Stomach (tissue), 9 donors: ENCODE data around the gene WDR44. TPM values are rescaled to one million over a fixed set of nuclear protein-coding genes. Genes with fewer than 3 reads are reported as not detected.
A peak's percentile ranks its signal among the peaks of the same experiment; 100 is the strongest.

Experiments
- DNase-seq, 2 donors: peaks; one replicate each; pipeline versions ENCODE4 v3.0.0 to v3.0.0-alpha.2; 2013 to 2019
- H3K27ac ChIP-seq, 5 donors: fragments of 200-600 bp in 4 of 5; sonication (generic) in 4 of 5; one replicate each; pipeline ENCODE4 v1.5.1; 2013 to 2019; ENCODE audit warnings: mild to moderate bottlenecking in 1 of 5, moderate library complexity in 1 of 5
- H3K27me3 ChIP-seq, 3 donors: fragments of 200-600 bp; sonication (generic); one replicate each; pipeline ENCODE4 v1.5.1; 2017 to 2019; ENCODE audit warnings: mixed run types in 1 of 3
- H3K36me3 ChIP-seq, 4 donors: fragments of 200-600 bp; sonication (generic); 1 replicate in 3 of 4; 2 replicates in 1 of 4; pipeline ENCODE4 v1.5.1; 2016 to 2019
- H3K4me1 ChIP-seq, 4 donors: fragments of 200-600 bp; sonication (generic); one replicate each; pipeline ENCODE4 v1.5.1; 2016 to 2019
- H3K4me3 ChIP-seq, 4 donors: fragments of 200-600 bp; sonication (generic) in 3 of 4; one replicate each; pipeline ENCODE4 v1.5.1; 2016 to 2019; ENCODE audit warnings: mild to moderate bottlenecking in 1 of 4
- H3K9me3 ChIP-seq, 4 donors: fragments of 200-600 bp; sonication (generic); one replicate each; pipeline ENCODE4 v1.5.1; 2016 to 2019
- EP300 ChIP-seq: sonication (generic); formaldehyde crosslinking; IDR thresholded peaks from one replicate; pipeline ENCODE4 v1.6.1; 2017; ENCODE audit warnings: antibody characterized with exemption
- POLR2A ChIP-seq, 4 donors: fragments of 450-650 bp; IDR thresholded peaks; one replicate each; pipeline ENCODE4 v1.6.1; 2016; ENCODE audit warnings: antibody characterized with exemption in 4 of 4, control low read depth in 2 of 4, mild to moderate bottlenecking in 1 of 4, moderate library complexity in 1 of 4
- POLR2AphosphoS5 ChIP-seq, 3 donors: sonication (generic); formaldehyde crosslinking; IDR thresholded peaks; one replicate each; pipeline ENCODE4 v1.6.1; 2016; ENCODE audit warnings: antibody characterized with exemption in 3 of 3
- WGBS, 5 donors: extraction: QIAGEN DNeasy Blood & Tissue Kit in 3 of 5; methylation state at CpG; one replicate each; pipeline versions ENCODE4 v1.1.5 to v1.1.7; 2013 to 2018; 5-methylcytosine and 5-hydroxymethylcytosine counted together
- intact Hi-C: fragments of 100-400 bp; cut with DNase I; formaldehyde crosslinking; loops from one replicate; pipeline ENCODE4 v1.15.1; 2023; ENCODE audit warnings: low total_unique reads
- polyA plus RNA-seq, 3 donors: library from polyadenylated mRNA; stranded (reverse); fragments of 200-250 nt; gene quantifications; one replicate each; pipeline ENCODE4 v1.2.3, GENCODE V29; 2013
- total RNA-seq, 5 donors: library from RNA; depleted of rRNA; stranded (reverse); fragments of >200 nt; gene quantifications; one replicate each; pipeline versions ENCODE4 v1.1.0 to v1.2.3, GENCODE V29; 2014 to 2016
- TF ChIP-seq, protein P1 (sequence below), 7 experiments: fragments of 450-650 bp in 4 of 7; fragments of 200-600 bp in 3 of 7; sonication (generic) in 3 of 7; IDR thresholded peaks; one replicate each; pipeline ENCODE4 v1.5.1; 2016 to 2019; ENCODE audit warnings: antibody characterized with exemption in 7 of 7, control low read depth in 2 of 7, mild to moderate bottlenecking in 1 of 7
- donor health status: healthy with polysubstance abuse.
- donor health status: Bipolar disorder and iron deficiency.
- donor health status: healthy.

WDR44 gene
- total and polyA plus RNA-seq, 8 donors, result 4.1 to 40.1 (median 8.7) TPM

DNA sequence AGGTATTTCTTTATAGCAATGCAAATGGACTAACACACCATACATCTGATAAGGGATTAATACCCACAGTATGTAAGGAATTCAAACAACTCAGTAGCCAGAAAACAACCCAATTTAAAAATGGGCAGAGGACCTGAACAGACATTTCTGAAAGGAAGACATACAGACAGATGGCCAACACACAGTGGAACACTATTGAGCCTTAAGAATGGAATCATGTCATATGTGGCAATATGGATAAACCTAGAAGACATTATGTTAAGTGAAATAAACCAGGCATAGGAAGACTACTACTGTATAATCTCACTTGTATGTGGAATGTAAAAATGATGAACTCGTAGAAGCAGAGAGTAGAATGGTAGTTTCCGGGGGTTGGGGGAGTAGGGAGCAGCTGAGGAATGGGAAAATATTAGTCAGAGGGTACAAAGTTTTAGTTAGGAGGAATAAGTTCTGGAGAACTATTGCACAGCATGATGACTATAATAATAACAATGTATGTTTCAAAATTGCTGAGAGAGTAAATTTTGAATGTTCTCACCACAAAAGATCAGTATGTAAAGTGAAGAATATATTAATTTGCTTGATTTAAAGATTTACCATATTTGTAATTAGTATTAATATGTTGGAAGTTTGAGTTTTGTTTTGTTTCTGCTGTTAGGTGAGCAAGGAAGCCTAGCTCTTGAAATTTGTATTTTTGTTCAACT, 25.2 kb downstream of the WDR44 start:
- Histone ChIP-seq H3K27me3 (no peaks in the 10 kb centered on the region), H3K4me1 (peaks cover 0 to 9% (median 0%) of the 10 kb centered on the region in 4 donors), H3K36me3 (no peaks in the 10 kb centered on the region), H3K27ac (no peak overlapping the region), H3K4me3 (no peak overlapping the region), H3K9me3 (no peaks in the 10 kb centered on the region)
- no peak for TF ChIP-seq EP300
- TF ChIP-seq POLR2A (IDR thresholded peaks at IDR 0.05), result no peak
- TF ChIP-seq, protein P1, sequence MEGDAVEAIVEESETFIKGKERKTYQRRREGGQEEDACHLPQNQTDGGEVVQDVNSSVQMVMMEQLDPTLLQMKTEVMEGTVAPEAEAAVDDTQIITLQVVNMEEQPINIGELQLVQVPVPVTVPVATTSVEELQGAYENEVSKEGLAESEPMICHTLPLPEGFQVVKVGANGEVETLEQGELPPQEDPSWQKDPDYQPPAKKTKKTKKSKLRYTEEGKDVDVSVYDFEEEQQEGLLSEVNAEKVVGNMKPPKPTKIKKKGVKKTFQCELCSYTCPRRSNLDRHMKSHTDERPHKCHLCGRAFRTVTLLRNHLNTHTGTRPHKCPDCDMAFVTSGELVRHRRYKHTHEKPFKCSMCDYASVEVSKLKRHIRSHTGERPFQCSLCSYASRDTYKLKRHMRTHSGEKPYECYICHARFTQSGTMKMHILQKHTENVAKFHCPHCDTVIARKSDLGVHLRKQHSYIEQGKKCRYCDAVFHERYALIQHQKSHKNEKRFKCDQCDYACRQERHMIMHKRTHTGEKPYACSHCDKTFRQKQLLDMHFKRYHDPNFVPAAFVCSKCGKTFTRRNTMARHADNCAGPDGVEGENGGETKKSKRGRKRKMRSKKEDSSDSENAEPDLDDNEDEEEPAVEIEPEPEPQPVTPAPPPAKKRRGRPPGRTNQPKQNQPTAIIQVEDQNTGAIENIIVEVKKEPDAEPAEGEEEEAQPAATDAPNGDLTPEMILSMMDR (IDR thresholded peaks at IDR 0.05), result no peak
- no peak for TF ChIP-seq POLR2AphosphoS5 (IDR thresholded peaks at IDR 0.05)
- 84 to 92% (median 87%) methylated on average over 2 of the region's 2 CpGs for WGBS, 5 donors
- intact Hi-C loops, result no loop called here
- no peak for DNase-seq

DNA sequence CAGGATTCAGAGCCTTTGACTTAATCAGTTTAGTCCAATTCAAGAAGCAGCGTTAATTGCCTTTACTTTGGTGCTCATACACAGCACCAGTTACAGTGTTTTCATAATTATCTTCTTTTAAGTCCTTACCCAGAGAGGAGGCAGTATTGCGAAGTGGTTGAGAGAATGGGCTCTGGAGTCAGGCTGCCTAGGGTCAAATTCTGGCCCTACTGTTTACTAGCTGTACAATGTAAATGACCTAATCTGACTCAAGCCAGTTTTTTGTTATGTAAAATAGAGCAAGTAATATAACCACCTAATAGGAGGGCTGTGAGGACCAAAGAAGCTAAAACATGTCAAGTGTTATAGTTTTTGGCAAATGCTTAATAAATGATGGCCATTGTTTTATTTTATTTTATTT, 27.6 kb downstream of the WDR44 start:
- DNase-seq, result no peak
- Histone ChIP-seq H3K27ac (no peak overlapping the region), H3K4me1 (peaks cover 0 to 9% (median 0%) of the 10 kb centered on the region in 4 donors), H3K4me3 (no peak overlapping the region), H3K36me3 (no peaks in the 10 kb centered on the region), H3K9me3 (no peaks in the 10 kb centered on the region), H3K27me3 (no peaks in the 10 kb centered on the region)
- intact Hi-C loops, result no loop called here
- WGBS, 5 donors, result 26 to 62% (median 58%) methylated on average over 2 of the region's 2 CpGs
- no peak for TF ChIP-seq POLR2A (IDR thresholded peaks at IDR 0.05)
- no peak for TF ChIP-seq EP300
- TF ChIP-seq, protein P1 (IDR thresholded peaks at IDR 0.05), result no peak

DNA sequence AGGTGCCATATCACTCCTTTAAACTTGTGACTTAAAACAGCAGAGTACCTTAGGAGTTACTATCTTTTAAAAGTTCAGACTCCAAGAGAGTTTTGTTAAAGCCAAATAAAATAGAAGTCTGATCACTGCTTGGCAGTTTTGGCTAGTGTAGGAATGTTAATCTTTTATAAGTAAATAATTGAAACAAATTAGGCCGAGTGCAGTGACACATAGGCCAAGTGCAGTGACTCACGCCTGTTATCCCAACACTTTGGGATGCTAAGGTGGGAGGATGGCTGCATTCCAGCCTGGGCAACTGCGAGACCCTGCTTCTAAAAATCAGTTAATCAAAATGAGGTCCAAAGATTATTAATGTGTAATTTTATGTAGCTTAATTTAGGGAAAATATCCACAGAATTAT, 37.2 kb downstream of the WDR44 start:
- TF ChIP-seq, protein P1 (IDR thresholded peaks at IDR 0.05), result no peak
- TF ChIP-seq POLR2A (IDR thresholded peaks at IDR 0.05) (no peak), EP300 (no peak), POLR2AphosphoS5 (IDR thresholded peaks at IDR 0.05) (no peak)
- peak in 1 of 2 donors; percentile 2 for DNase-seq
- no peak overlapping the region for H3K4me3 ChIP-seq
- 22 to 44% (median 31%) methylated on average over 3 of the region's 3 CpGs for WGBS, 5 donors
- no peak overlapping the region for H3K27ac ChIP-seq
- H3K36me3 ChIP-seq, result no peaks in the 10 kb centered on the region
- intact Hi-C loops, result no loop called here
- H3K4me1 ChIP-seq, result peaks cover 0 to 13% (median 5%) of the 10 kb centered on the region in 4 donors
- no peaks in the 10 kb centered on the region for H3K27me3 ChIP-seq
- H3K9me3 ChIP-seq, result no peaks in the 10 kb centered on the region

DNA sequence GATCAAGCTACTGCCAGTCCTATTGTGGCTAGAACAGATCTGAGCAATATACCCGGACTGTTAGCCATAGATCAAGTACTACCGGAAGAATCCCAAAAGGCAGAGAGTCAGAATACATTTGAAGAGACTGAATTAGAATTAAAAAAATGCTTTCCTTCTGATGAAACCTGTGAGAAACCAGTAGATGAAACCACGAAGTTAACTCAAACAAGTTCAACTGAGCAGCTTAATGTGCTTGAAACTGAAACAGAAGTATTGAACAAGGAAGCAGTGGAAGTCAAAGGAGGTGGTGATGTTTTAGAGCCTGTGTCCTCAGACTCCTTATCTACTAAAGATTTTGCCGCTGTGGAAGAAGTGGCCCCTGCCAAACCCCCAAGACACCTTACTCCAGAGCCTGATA, 46.8 kb downstream of the WDR44 start:
- Histone ChIP-seq H3K9me3 (no peaks in the 10 kb centered on the region), H3K27ac (no peak overlapping the region), H3K4me3 (no peak overlapping the region), H3K36me3 (peaks cover 0 to 40% (median 18%) of the 10 kb centered on the region in 4 donors), H3K27me3 (no peaks in the 10 kb centered on the region), H3K4me1 (no peaks in the 10 kb centered on the region)
- no peak for TF ChIP-seq POLR2AphosphoS5 (IDR thresholded peaks at IDR 0.05)
- WGBS, 5 donors, result 67 to 85% (median 75%) methylated on average over 4 of the region's 4 CpGs
- no peak for DNase-seq
- intact Hi-C loops, result no loop called here

DNA sequence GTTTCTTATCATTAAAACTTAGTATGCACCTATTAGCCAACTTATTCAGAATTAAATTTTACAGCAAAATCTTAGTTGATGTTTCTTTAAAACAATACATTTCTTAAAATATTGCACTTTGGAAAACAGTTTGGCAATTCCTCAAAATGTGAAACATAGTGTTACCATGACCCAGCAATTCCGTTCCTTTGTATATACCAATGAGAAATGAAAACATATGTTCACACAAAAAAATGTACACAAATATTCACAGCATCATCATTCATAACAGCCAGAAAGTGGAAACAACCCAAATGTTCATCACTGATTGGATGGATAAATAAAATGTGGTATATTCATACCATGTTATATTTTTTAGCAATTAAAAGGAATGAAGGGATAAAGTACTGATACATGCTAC, 50.2 kb downstream of the WDR44 start:
- no peak overlapping the region for H3K27ac ChIP-seq
- peaks cover 4 to 66% (median 42%) of the 10 kb centered on the region in 4 donors for H3K36me3 ChIP-seq
- no peak for DNase-seq
- no peaks in the 10 kb centered on the region for H3K4me1 ChIP-seq
- no peaks in the 10 kb centered on the region for H3K27me3 ChIP-seq
- WGBS, 5 donors, result 70 to 94% (median 84%) methylated on average over 1 of the region's 1 CpG
- H3K9me3 ChIP-seq, result no peaks in the 10 kb centered on the region
- no peak overlapping the region for H3K4me3 ChIP-seq
- intact Hi-C loops, result no loop called here
- TF ChIP-seq POLR2A (IDR thresholded peaks at IDR 0.05), result no peak
- no peak for TF ChIP-seq EP300
- TF ChIP-seq, protein P1 (IDR thresholded peaks at IDR 0.05), result no peak
- no peak for TF ChIP-seq POLR2AphosphoS5 (IDR thresholded peaks at IDR 0.05)
